Measurements from ENCODE around the gene TOR1B. TPM values are rescaled to one million over a fixed set of nuclear protein-coding genes. Genes with fewer than 3 reads are reported as not detected.

The TOR1B gene
- total RNA-seq, 4 donors from 2014 or later: 17.0 to 31.0 (median 22.7) TPM

GRCh38 chr9:129841071-129841470 lies 38.1 kb downstream of the TOR1B start:
- 79 to 82% methylated on average over 4 of the region's 4 CpGs for WGBS, 2 donors

GRCh38 chr9:129845373-129845772 lies 42.4 kb downstream of the TOR1B start:
- TF ChIP-seq CTCF (IDR thresholded peaks at IDR 0.05) (no peak), POLR2A (IDR thresholded peaks at IDR 0.05) (no peak)
- no peak for DNase-seq (ENCODE audit: low spot score in 2 of 2)
- no peak overlapping the region for H3K4me3 ChIP-seq (ENCODE audit: low read depth, poor library complexity, severe bottlenecking)
- 62 to 65% methylated on average over 2 of the region's 2 CpGs for WGBS, 2 donors
- intact Hi-C loops (cut with DNase I; ENCODE audit: low total_unique reads): no loop called here

More at GRCh38 chr9:129841071-129841470, 38.1 kb downstream of the TOR1B start:
- TF ChIP-seq CTCF (IDR thresholded peaks at IDR 0.05) (no peak), POLR2A (IDR thresholded peaks at IDR 0.05) (no peak)
- intact Hi-C loops (cut with DNase I; ENCODE audit: low total_unique reads): no loop called here
- no peak overlapping the region for H3K4me3 ChIP-seq (ENCODE audit: low read depth, poor library complexity, severe bottlenecking)
- DNase-seq (ENCODE audit: low spot score in 2 of 2): no peak

- no peak for TF ChIP-seq POLR2A (IDR thresholded peaks at IDR 0.05)
- TF ChIP-seq CTCF (IDR thresholded peaks at IDR 0.05): no peak
- H3K4me3 ChIP-seq (ENCODE audit: low read depth, poor library complexity, severe bottlenecking): no peak overlapping the region
- 55 to 60% methylated on average over 2 to 4 of the region's 4 CpGs for WGBS, 2 donors
- no peak for DNase-seq (ENCODE audit: low spot score in 2 of 2)
- intact Hi-C loops (cut with DNase I; ENCODE audit: low total_unique reads): no loop called here
Observed at GRCh38 chr9:129848712-129849441, 45.9 kb downstream of the TOR1B start.

GRCh38 chr9:129849901-129850300 lies 46.9 kb downstream of the TOR1B start:
- no peak for DNase-seq (ENCODE audit: low spot score in 2 of 2)
- TF ChIP-seq POLR2A (IDR thresholded peaks at IDR 0.05) (no peak), CTCF (IDR thresholded peaks at IDR 0.05) (no peak)
- H3K4me3 ChIP-seq (ENCODE audit: low read depth, poor library complexity, severe bottlenecking): no peak overlapping the region
- intact Hi-C loops (cut with DNase I; ENCODE audit: low total_unique reads): no loop called here
- 87 to 94% methylated on average over 6 of the region's 6 CpGs for whole genome bisulfite sequencing, 2 donors

- TF ChIP-seq CTCF (IDR thresholded peaks at IDR 0.05): no peak
- no peak for TF ChIP-seq POLR2A (IDR thresholded peaks at IDR 0.05)
- no peak for DNase-seq (ENCODE audit: low spot score in 2 of 2)
- WGBS, 2 donors: 86% methylated on average over 6 of the region's 6 CpGs
- H3K4me3 ChIP-seq (ENCODE audit: low read depth, poor library complexity, severe bottlenecking): no peak overlapping the region
- intact Hi-C loops (cut with DNase I; ENCODE audit: low total_unique reads): no loop called here
Observed at GRCh38 chr9:129850821-129851550, 48.0 kb downstream of the TOR1B start.

Data from lower leg skin (tissue), 4 donors.